NCI-H1436 (cell line): ENCODE results near the gene TSPAN12.
A peak's percentile ranks its signal among the peaks of the same experiment; 100 is the strongest.
"Not testable (repeated sequence)": the region's sequence is repeated elsewhere in the genome, so short reads cannot be mapped to it uniquely, and the experiment has no call there.

Experiments
- DNase-seq: peaks from one replicate; lab custom pipeline; 2025; lab: John Stamatoyannopoulos, UW

Gene TSPAN12

GRCh38 chr7:120857588-120858573 lies at the start of gene TSPAN12:
Gene TSPAN12, minus strand, starts transcription at chr7:120858144. Its CDS starts 1,381 bp downstream, at chr7:120856763.
- peak; percentile 33 for DNase-seq

GRCh38 chr7:120898715-120899499 lies 41.0 kb upstream of the TSPAN12 start:
- no peak for DNase-seq

- not testable (repeated sequence) for DNase-seq
Measured at GRCh38 chr7:120895253-120895652, 37.3 kb upstream of the TSPAN12 start.

GRCh38 chr7:120885602-120886001 lies 27.7 kb upstream of the TSPAN12 start:
- DNase-seq: not testable (repeated sequence)

GRCh38 chr7:120877701-120878100 lies 19.8 kb upstream of the TSPAN12 start:
- DNase-seq: no peak

- no peak for DNase-seq
Measured at GRCh38 chr7:120876922-120877321, 19.0 kb upstream of the TSPAN12 start.

GRCh38 chr7:120874722-120875121 lies 16.8 kb upstream of the TSPAN12 start:
- no peak for DNase-seq

GRCh38 chr7:120874016-120874415 lies 16.1 kb upstream of the TSPAN12 start:
- no peak for DNase-seq

GRCh38 chr7:120873401-120873800 lies 15.5 kb upstream of the TSPAN12 start:
- no peak for DNase-seq

- no peak for DNase-seq
Measured at GRCh38 chr7:120869700-120870099, 11.8 kb upstream of the TSPAN12 start.

- no peak for DNase-seq
Measured at GRCh38 chr7:120867932-120868331, 10.0 kb upstream of the TSPAN12 start.

GRCh38 chr7:120865191-120865981 lies 7.4 kb upstream of the TSPAN12 start:
- no peak for DNase-seq

GRCh38 chr7:120864141-120864900 lies 6.4 kb upstream of the TSPAN12 start:
- no peak for DNase-seq

- DNase-seq: no peak
Measured at GRCh38 chr7:120862987-120863590, 5.1 kb upstream of the TSPAN12 start.

- DNase-seq: no peak
Measured at GRCh38 chr7:120860156-120860555, 2.2 kb upstream of the TSPAN12 start.

GRCh38 chr7:120859459-120859858 lies 1.5 kb upstream of the TSPAN12 start:
- no peak for DNase-seq

GRCh38 chr7:120856621-120857352 lies 1.2 kb downstream of the TSPAN12 start:
- no peak for DNase-seq

- no peak for DNase-seq
Measured at GRCh38 chr7:120856198-120856597, 1.7 kb downstream of the TSPAN12 start.

GRCh38 chr7:120852700-120853099 lies 5.2 kb downstream of the TSPAN12 start:
- no peak for DNase-seq

- DNase-seq: no peak
Measured at GRCh38 chr7:120843109-120843508, 14.8 kb downstream of the TSPAN12 start.
